HG03060 (cell line): ENCODE data around the gene PTH1R.

ENCODE experiments used
- ATAC-seq: cut with Tn5 transposase; IDR thresholded peaks from one replicate; pipeline ENCODE4 v1.9.1; 2021; ENCODE audit warnings: low read depth, moderate number of reproducible peaks; ENCODE audit not compliant: unreplicated experiment

The PTH1R gene

DNA sequence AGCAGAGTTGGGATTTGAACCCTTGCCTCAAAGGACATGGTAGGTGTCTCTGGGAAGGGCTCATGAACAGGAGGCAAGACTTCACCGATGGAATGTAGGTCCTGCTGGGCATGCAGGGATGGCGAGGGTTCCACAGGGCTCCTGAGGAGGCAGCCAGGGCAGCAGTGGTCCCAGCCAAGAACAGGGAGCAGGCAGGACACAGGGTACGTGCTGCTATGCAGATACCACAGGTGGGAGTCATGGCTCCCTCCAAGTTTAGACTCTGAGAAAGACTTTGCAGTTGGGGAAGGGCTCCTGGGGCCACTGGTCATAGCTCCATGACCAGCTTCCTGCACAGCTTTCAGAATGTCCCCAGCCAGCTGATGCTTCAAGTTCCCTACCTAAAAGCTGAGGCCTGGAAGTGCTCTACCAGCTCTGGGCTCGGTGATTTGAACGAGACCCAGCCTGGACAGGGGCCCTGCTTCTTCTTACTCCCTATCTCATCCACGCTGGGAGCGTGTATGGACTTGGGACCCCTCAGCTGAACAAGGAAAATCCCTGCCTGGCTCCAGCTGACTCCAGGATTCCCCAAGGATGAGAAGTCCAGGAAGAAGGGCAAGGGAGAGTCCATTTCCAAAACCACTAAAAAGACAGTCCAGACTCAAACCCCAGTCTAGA lies 15.0 kb upstream of the PTH1R start:
- no peak for ATAC-seq

DNA sequence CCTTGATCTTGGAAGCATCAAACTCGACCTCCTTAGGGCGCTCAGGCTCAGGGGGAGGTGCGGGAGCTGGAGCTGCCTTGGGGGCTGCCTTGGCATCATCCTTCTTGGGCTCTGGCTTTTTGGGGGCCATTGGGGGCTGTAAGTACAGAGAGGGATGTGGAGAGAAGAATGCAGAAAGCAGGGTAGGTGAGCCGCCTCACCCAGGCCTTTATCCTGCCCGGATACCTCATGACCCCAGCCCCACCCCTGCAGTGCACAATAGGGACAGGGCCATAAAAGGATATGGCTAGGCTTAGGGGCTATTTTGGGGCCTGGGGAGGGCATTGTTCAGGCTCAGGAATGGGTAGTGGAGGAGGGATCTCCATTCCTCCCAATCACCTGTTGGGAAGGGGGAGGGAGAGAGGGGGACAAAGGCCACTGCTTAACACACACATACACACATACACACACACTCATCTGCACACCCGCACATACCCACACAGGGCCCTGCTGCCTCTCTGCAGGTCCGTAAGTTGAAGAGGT lies 14.2 kb upstream of the PTH1R start, which contains the start of gene MYL3:
MYL3 (minus strand) TSS at position 184 of the 522 bp plus-strand sequence; CDS start at position 130, 54 bp downstream.
- no peak for ATAC-seq

DNA sequence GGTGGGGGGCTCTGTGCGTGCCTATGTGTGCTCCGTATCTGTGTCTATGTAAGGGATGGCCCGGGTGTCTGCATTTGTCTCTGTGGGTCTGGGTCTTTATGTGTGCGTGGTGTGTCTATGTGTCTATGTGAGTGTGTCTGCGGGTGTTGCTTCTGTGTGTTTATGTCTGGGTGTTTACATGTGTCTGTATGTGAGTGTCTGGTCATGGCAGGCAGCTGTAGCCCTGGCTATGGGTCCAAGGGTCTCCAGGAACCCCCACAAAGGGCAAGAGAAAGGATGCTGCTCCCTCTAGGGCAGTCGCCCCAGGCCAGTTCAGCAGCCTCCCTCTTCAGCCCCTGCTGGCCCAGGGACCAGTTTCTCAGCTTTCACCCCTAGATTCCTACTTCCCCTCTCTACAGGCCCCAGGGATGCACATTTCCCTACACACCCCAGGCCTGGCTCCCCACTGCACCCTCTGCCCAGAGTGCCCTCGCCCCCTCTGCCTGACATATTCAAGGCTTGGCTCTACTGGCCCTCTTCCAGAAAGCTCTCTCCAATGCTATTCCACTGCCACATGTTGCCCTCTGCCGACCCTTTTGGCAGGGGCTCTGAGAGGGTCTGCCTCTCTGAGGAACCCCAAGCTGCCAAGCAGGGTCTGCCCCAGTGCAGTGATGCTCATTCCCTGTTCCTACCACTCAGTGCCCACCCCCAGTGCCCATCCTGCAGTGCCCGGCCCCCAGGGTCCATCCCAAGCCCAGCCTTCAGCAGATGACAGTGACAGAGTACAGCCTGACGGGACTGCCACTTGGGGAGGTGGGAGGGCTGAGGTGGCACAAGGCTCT lies 13.2 kb upstream of the PTH1R start:
- ATAC-seq = no peak

DNA sequence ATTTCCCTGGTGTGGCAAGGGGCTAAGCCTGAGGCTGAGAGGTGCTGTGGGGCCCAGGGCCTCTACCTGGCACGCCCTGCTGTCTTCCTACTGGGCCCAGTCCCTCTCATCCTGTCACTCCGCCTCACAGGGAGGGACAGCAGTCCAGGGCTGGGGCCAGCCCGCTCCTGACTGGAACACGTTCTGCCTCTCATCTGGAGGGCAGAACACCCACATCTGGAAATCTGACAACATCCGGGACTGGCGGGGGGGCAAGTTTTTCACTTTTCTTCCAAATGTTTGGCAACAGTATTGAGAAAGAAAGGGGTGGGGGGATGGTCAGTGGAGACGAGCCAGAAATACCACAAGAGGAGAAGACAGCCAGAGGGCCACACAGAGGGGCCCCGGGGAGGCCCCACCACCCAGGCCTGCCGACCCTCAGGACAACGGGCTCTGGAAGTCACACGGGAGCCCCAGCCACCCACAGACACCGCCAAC lies 12.5 kb upstream of the PTH1R start:
- ATAC-seq = no peak

DNA sequence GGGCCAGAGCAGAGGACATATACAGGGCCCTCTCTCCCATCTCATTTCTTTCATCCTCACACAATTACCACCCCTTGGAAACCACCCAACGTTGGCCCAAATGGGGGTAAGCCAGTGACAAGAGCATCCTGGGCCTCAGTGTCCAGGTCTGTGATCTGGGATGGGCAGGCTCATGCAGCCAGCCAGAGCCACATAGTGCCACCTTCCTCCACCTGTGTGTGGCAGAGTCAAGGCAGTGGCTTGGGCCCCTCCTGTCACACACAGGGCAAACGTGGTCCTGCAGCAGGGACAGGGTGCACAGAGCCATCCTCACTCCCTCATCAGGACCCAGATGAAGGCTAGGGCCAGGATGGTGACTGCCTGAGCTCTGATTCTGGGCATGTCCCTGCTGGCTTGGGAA lies 12.0 kb upstream of the PTH1R start:
- ATAC-seq = no peak

DNA sequence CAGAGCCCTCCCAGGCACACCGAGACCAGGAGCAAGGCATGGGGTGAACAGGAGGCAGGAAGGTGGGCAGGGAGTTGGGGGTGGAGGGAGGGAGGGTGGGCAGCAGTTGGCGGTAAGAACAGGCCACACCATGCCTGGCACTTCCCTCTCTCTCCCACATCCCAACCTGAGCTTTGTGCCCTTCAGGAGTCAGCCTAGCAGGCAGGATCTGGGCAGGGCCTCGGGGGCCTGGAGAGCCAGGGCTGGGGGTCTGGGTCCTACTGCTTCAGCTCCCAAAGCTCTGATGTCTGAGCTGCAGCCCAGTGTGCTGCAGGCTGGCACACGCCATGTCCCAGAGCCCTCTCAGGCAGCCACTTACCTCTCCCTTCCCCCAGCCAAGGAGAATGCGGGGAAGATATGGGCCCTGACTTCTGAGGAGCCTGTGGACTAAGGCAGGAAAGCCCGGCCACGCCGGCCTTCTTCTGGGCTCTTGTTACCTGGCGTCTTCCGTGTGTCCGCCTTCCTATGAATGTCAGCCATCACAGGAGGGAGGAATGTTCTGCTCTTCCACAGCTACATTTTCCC lies 11.4 kb upstream of the PTH1R start:
- ATAC-seq = no peak

DNA sequence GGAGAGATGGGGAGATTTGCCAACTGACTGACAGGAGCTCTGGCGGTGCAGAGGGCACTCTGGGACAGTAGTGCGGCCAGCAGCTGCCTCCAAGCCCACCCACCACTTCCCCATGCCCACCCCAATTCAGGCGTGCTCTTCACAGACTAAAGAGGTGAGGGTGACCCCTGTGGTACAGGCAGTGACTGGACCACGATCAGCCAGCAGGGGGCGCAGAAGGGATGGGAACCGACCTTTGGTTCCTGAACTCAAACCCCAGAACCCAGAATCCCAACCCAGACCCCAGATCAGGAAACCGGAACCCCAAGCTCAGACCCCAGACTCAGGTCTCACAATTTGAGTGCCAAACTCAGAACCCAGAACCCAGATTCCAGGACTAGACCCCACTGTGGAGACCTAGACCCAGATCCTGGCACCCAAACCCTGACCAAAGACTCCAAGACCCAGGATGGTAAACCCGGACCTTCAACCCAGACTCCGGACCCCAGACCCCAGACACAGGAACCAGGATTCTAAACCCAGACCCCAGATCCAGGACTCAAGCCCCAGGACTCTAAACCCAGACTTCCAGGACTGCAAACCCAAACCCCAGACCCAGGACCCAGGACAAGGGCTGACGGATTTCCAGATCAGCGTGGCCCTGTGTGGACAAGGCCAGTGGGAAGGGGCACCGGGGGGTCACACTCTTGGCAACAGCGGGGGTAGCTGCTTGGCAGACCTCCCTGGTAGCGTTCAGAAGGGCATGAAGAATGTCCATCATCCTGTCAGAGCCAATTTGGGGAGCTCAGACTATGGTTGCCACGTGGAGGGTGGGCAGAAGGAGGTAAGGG lies 10.6 kb upstream of the PTH1R start:
- ATAC-seq = no peak

DNA sequence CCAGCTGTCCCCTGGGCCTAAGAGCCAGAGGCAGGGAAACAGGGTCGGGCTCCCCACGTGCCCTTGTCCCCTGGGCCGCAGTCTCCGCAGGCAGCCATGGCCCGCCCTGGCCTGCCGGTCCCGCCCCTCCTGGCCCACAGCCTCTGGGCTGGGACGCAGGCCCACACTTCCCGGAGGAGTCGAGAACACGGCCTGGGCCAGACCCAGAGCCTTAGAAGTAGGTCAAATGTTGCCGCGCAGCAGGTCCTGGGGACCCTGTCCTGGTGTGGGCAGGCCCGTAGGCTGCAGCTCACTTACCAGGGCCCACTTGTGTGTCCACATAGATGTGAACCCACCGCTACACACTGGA lies 10.0 kb upstream of the PTH1R start:
- ATAC-seq = no peak

DNA sequence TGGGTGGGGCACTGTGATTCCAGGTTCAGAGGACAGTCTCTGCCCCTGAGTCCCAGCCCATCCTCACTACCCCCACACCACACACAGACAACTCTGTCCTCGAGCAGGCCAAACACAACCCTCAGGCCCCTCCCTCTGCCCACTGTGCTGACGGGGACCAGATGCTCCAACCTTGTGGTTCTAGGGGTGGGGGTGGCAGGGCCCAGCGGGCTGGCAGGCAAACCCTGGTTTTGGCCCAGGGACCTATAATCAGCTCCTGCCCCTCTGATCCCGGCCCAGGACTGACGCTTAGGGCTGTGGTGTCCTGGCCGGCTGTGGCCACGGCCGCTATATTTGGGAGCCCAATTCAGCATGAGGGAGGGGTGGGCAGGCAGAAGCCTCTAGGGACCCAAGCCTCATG lies 9.2 kb upstream of the PTH1R start:
- ATAC-seq = no peak

DNA sequence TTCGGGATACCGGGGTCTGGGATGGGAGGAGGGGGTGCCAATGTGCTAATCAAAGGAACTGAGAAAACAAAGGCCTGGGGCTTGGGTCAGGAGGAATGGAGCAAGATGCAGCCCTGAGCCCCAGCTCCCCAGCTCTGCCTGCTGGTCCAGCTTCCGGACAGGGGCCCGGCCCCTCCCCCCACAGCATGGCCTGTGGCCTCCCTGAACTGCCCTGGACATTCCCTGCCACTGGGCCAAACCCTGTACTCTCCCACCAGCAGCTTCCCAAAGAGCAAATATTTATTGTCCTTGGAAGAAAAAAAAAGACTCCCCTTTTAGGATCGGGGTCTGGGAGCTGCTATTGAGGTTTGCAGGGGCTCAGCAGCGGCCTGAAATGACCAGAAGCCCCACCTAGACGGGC lies 8.6 kb upstream of the PTH1R start:
- ATAC-seq = no peak

DNA sequence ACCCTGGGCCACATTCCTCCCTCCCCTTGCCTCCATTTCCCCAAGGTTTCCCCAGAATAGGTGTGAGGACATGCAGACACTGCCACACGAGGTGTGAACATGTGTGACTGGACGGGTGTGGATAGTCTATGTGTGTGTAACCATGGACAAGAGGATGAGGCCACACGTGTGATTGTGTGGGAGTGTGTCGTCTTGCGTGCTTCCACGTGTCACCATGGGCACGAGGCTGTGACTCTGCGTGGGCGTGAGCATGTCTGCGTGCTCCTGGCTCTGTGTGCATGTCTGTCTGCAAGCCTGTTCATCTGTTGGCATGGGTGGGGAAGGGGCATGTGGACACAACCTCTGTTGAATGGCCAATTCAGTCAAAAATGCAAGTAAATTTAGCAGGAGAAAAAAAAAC lies 8.1 kb upstream of the PTH1R start:
- no peak for ATAC-seq

DNA sequence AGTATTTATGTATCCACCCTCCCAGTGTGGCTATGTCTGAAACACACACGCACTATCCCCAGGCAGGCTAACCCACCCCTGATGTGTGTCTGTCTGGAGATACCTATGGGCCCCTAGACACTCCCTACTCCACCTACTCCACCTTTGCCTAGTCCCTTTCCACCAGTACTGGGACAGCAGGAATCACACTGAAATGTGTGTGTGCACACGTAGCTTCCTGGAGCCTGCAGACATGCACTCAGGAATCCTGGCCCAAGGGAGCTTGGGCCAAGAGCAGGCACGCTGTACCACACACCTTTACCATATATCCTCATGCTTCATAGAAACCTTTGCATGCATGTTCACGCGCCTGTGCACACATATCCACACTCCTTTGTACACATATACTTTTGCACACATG lies 6.9 kb upstream of the PTH1R start:
- ATAC-seq = no peak

DNA sequence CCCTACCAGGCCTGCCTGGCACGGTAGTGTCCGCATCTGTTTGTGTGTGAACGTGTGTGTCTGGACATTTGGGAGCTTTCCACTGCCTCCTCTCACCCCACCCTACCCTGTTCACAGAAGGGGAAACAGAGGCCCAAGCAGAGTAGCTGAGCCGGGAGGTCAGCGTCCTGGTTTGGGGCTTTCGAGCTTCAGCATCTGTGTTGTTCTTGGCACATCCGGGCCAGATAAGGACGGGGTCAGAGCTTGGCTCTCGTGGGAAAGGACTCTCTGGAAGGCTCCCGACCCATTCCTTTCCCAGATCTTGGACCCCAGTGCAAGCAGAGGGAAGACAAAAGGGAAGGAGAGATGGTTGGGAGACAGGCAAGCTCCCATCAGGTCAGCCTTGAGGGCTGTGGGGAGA lies 6.3 kb upstream of the PTH1R start:
- no peak for ATAC-seq

DNA sequence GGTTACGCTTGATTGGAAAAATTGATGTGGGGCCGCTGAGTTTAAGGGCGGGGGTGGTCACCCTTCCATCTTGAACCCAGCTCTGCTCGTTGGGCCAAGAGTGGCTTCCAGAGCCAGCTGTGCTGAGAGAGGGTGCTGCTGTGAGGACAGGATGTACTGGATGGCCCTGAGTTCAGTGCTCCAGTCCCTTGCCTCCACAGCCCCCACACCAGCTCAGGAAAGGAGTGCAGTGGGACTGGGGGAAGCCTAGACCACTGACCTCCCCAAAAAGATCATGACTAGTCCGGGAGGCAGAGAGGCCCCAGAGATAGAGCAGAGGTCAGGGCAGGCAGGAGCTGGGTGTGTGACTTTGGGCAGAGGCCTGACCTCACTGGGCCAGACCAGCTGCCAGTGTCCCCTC lies 4.0 kb upstream of the PTH1R start:
- no peak for ATAC-seq

DNA sequence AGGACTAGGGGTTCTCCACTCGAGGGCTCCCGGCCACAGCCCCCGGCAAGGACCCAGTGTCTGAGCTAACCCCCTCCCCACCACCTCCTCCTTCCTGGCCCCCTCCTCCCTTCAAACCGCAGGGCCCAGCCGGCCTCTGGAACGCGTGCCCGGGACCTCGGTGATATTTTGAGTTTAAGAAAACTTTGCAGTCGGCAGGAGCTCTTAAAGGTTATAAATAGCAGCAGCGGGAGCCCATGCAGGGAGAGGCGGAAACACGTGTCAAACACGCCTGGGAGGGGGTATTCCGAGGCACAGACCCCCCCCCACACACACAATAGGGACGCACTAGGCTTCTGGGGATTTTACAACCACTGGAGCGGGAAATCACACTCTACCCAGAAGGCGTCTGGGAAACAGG lies 3.1 kb upstream of the PTH1R start:
- no peak for ATAC-seq

DNA sequence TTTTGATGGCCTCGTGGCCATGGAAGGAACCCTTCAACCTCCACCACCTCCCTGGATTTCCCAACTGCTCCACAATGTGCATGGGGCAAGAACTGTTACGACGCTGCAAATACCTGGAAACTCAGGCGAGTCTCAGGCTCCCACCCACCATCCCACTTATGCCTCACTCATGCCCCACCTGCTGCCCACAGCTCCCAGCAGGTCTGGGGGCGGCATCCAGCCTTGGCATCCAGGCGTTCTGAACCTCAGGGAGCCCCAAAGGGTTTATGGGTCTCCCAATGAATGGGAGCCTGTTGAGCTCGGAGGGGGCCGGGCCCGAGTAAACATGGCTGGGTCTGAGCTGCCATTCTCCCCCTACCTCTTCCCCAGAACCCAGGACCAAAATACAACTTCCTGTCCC lies 2.0 kb upstream of the PTH1R start:
- no peak for ATAC-seq

DNA sequence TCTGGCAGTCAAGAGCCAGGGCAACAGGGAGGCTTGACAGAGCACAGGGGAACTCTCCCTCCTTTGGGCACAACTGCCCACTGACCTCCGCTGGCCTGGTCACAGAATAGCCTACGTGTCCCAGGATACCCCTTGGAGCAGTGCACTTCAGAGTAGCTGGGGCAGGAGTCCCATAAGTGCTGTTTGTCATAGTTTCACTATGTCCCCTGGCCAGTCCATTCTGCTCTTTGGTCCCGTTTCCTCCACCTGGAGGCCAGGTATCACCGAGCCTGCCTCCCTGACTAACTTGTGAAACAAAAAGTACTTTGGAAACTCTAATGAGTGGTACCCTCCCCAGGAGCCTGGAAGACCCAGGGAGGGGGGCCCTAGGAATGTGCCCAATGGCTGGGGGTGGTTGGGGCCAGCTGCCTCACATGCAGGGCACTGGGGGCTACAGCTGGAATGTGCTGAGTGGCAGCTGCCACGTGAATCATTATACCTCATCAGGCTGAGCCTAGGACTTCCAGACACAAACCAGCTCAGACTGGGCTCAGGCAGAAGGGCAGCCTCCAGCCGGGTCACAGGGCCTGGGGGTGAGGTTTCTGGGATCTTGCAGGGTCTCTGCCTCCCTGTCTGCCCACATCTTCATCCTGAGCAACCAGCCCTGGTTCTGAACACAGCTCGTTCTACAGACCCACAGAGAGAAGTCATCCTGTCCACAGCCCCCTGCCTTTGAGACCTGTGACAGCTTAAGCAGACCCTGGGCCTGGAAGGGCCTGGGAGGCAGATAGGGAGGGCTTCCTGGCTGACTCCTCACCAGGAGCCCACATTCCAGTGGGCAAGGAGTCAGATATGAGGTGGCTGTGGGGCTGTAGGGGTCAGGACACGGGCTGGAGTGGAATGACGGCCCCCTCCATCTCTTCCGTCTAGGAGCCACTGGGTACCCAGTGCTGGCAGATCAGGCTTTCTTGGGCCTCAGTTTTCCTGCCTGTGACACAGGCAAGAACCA lies 914 bp upstream of the PTH1R start:
- ATAC-seq = no peak

DNA sequence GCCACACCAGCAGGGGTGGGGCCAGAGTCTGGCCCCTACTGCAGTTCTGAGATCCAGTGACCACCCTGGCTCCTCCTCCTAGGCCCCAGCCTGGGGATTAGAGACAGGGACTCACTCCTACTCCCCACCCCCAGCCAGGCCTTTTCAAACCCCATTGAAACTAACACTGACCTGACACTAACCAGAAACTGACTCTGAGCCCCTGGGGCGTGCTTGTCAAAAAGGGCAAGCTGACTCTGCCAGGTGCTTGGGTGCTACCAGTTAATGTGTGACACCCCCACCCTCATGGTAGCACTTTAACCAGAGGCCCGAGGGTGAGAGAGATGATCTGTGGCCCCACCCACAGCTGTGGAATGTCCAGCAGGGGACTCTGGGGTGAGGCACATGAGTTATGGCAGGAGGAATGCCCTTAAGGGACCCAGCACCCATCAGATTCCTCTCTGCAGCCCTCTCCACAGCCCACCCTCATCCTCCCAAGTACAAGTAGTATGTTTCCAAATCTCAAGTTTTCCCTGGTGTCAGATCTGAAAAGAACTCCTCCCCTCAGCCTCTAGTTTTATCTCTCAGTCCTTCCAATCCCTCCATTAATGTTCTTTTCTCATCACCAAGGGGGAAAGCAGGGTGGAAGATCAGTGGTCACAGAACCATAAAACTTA lies 1.4 kb downstream of the PTH1R start:
- no peak for ATAC-seq
